Esophagus muscularis mucosa (tissue), 3 donors: ENCODE data around the gene CALCOCO1.

Experiments
- POLR2A ChIP-seq: fragments of 450-650 bp; IDR thresholded peaks from one replicate; pipeline ENCODE4 v1.6.1; 2017; ENCODE audit warnings: antibody characterized with exemption, moderate library complexity, mild to moderate bottlenecking, low read depth
- TF ChIP-seq, protein P1 (sequence below), 3 experiments: fragments of 200-600 bp in 2 of 3; fragments of 450-650 bp in 1 of 3; sonication (generic) in 2 of 3; IDR thresholded peaks; one replicate each; pipeline ENCODE4 v1.5.1; 2017 to 2019; ENCODE audit warnings: antibody characterized with exemption in 3 of 3, mild to moderate bottlenecking in 2 of 3, moderate library complexity in 1 of 3

DNA sequence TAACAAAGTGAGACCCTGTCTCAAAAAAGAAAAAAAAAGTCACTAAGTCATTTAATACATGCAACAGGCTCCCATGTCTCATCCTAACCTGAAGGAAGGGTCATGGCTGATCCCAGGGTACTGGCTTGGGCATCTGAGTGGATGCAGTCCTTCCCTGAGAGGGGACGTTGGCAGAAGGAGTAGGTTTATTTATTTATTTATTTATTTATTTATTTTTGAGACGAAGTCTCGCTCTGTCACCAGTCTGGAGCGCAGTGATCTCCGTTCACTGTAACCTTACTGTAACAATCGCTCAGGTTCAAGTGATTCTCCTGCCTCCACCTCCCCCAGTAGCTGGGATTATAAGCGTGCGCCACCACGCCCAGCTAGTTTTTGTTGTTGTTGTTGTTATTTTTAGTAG, 7.2 kb upstream of the CALCOCO1 start:
- TF ChIP-seq, protein P1, sequence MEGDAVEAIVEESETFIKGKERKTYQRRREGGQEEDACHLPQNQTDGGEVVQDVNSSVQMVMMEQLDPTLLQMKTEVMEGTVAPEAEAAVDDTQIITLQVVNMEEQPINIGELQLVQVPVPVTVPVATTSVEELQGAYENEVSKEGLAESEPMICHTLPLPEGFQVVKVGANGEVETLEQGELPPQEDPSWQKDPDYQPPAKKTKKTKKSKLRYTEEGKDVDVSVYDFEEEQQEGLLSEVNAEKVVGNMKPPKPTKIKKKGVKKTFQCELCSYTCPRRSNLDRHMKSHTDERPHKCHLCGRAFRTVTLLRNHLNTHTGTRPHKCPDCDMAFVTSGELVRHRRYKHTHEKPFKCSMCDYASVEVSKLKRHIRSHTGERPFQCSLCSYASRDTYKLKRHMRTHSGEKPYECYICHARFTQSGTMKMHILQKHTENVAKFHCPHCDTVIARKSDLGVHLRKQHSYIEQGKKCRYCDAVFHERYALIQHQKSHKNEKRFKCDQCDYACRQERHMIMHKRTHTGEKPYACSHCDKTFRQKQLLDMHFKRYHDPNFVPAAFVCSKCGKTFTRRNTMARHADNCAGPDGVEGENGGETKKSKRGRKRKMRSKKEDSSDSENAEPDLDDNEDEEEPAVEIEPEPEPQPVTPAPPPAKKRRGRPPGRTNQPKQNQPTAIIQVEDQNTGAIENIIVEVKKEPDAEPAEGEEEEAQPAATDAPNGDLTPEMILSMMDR (IDR thresholded peaks at IDR 0.05): no peak
- TF ChIP-seq POLR2A: no peak
